22Rv1 (cell line): ENCODE measurements around the gene RNF213.

Source experiments
- ZFX ChIP-seq: fragments of 450-650 bp; IDR thresholded peaks from 2 replicates; pipeline ENCODE4 v1.6.1; 2017; ENCODE audit warnings: antibody characterized with exemption, borderline replicate concordance
- TF ChIP-seq, protein P1 (sequence below): fragments of 450-650 bp; IDR thresholded peaks from 2 replicates; pipeline ENCODE4 v1.5.1; 2017; ENCODE audit warnings: mild to moderate bottlenecking

DNA sequence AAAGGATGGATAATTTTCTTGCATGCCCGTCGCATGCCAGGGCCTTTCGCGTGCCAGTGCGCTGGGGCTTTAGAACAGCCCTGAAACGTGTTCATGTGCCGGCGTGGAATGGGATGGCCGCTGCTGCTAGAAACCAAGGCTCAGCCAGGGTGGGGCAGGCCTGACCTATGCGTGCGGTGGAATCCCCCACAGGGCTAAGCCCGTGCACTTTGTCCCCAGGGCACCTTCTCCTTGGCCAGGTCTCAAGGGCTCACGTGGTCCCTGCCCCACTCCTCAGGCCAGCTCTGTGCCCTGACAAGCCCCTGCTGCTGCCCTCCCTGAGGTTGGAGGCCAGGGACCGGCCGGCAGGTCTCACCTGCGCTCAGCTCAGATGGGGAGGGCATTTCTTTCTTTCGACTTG, 13.1 kb upstream of the RNF213 start:
- TF ChIP-seq, protein P1, sequence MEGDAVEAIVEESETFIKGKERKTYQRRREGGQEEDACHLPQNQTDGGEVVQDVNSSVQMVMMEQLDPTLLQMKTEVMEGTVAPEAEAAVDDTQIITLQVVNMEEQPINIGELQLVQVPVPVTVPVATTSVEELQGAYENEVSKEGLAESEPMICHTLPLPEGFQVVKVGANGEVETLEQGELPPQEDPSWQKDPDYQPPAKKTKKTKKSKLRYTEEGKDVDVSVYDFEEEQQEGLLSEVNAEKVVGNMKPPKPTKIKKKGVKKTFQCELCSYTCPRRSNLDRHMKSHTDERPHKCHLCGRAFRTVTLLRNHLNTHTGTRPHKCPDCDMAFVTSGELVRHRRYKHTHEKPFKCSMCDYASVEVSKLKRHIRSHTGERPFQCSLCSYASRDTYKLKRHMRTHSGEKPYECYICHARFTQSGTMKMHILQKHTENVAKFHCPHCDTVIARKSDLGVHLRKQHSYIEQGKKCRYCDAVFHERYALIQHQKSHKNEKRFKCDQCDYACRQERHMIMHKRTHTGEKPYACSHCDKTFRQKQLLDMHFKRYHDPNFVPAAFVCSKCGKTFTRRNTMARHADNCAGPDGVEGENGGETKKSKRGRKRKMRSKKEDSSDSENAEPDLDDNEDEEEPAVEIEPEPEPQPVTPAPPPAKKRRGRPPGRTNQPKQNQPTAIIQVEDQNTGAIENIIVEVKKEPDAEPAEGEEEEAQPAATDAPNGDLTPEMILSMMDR = no peak
- TF ChIP-seq ZFX = no peak
